Left ventricle myocardium inferior (tissue), 1 donor: Measurements from ENCODE around the gene PPP6R3. TPM values are rescaled to one million over a fixed set of nuclear protein-coding genes. Genes with fewer than 3 reads are reported as not detected.

Experiments
- DNase-seq: peaks from one replicate; pipeline ENCODE4 v3.0.0-alpha.2; 2020
- H3K27ac ChIP-seq: fragments of 200-600 bp; replicated peaks from 2 replicates; pipeline ENCODE4 v1.8.0; 2021
- H3K27me3 ChIP-seq: fragments of 200-600 bp; 2 replicates; pipeline ENCODE4 v1.8.0; 2021; ENCODE audit warnings: low read depth
- H3K36me3 ChIP-seq: fragments of 200-600 bp; 2 replicates; pipeline ENCODE4 v1.8.0; 2021
- H3K4me1 ChIP-seq: fragments of 200-600 bp; 2 replicates; pipeline ENCODE4 v1.8.0; 2021
- H3K4me3 ChIP-seq: fragments of 200-600 bp; 2 replicates; pipeline ENCODE4 v1.8.0; 2021; ENCODE audit warnings: mild to moderate bottlenecking, moderate library complexity
- H3K9me3 ChIP-seq: fragments of 200-600 bp; replicated peaks from 2 replicates; pipeline ENCODE4 v1.8.0; 2021
- CTCF ChIP-seq: fragments of 200-600 bp; IDR thresholded peaks from 2 replicates; pipeline ENCODE4 v1.8.0; 2021; ENCODE audit warnings: antibody characterized with exemption, mild to moderate bottlenecking, borderline replicate concordance
- intact Hi-C: fragments of 100-400 bp; cut with micrococcal nuclease; formaldehyde crosslinking; loops from one replicate; pipeline ENCODE4 v1.11.0; 2022
- total RNA-seq: library from RNA; stranded (reverse); fragmentation: NEBNext Ultra II Directional; extraction: Animal tissue kit (Norgen Biotek cat#: 25700); gene quantifications from one replicate; pipeline ENCODE4 v1.2.1, GENCODE V29; 2021
- donor health status: DM: no; HTN: yes; CAD: no; lungs with severe emphysema.

PPP6R3 gene
- total RNA-seq, 1 donor from 2014 or later: 78.8 TPM

- Histone ChIP-seq H3K4me1 (peaks cover 11% of the 10 kb centered on the region), H3K9me3 (peaks cover 13% of the 10 kb centered on the region), H3K36me3 (no peaks in the 10 kb centered on the region), H3K4me3 (no peak overlapping the region), H3K27me3 (peaks cover 45% of the 10 kb centered on the region), H3K27ac (no peak overlapping the region)
- TF ChIP-seq CTCF: no peak
- peak; percentile 66 for DNase-seq
- intact Hi-C loops: no loop called here
These were observed 198.8 kb downstream of the PPP6R3 start for GRCh38 chr11:68659158-68659921.

- peaks cover 5% of the 10 kb centered on the region for H3K9me3 ChIP-seq
- peaks cover 11% of the 10 kb centered on the region for H3K4me1 ChIP-seq
- H3K4me3 ChIP-seq: no peak overlapping the region
- H3K27ac ChIP-seq: no peak overlapping the region
- DNase-seq: no peak
- no peak for TF ChIP-seq CTCF
- H3K36me3 ChIP-seq: no peaks in the 10 kb centered on the region
- H3K27me3 ChIP-seq: peaks cover 49% of the 10 kb centered on the region
- intact Hi-C loops: no loop called here
These were observed 199.7 kb downstream of the PPP6R3 start for GRCh38 chr11:68660066-68660810.

- Histone ChIP-seq H3K4me3 (no peak overlapping the region), H3K27ac (no peak overlapping the region), H3K36me3 (no peaks in the 10 kb centered on the region), H3K4me1 (peaks cover 11% of the 10 kb centered on the region), H3K27me3 (peaks cover 51% of the 10 kb centered on the region), H3K9me3 (no peaks in the 10 kb centered on the region)
- TF ChIP-seq CTCF: no peak
- no peak for DNase-seq
- intact Hi-C loops: no loop called here
These were observed 200.5 kb downstream of the PPP6R3 start for GRCh38 chr11:68661014-68661413.

GRCh38 chr11:68661697-68662603, 201.4 kb downstream of the PPP6R3 start:
- Histone ChIP-seq H3K36me3 (no peaks in the 10 kb centered on the region), H3K27ac (no peak overlapping the region), H3K4me1 (peaks cover 11% of the 10 kb centered on the region), H3K4me3 (no peak overlapping the region), H3K9me3 (no peaks in the 10 kb centered on the region), H3K27me3 (peaks cover 53% of the 10 kb centered on the region)
- DNase-seq: no peak
- no peak for TF ChIP-seq CTCF
- intact Hi-C loops: no loop called here

GRCh38 chr11:68663482-68664010, 203.0 kb downstream of the PPP6R3 start:
- no peak overlapping the region for H3K4me3 ChIP-seq
- H3K4me1 ChIP-seq: peaks cover 11% of the 10 kb centered on the region
- H3K9me3 ChIP-seq: no peaks in the 10 kb centered on the region
- peaks cover 53% of the 10 kb centered on the region for H3K27me3 ChIP-seq
- H3K27ac ChIP-seq: no peak overlapping the region
- no peak for TF ChIP-seq CTCF
- no peak for DNase-seq
- H3K36me3 ChIP-seq: no peaks in the 10 kb centered on the region
- intact Hi-C loops: no loop called here
